Measurements from ENCODE around the gene PLOD3. TPM values are rescaled to one million over a fixed set of nuclear protein-coding genes. Genes with fewer than 3 reads are reported as not detected.

PLOD3 gene
- total and polyA plus RNA-seq, 4 donors: 38.9 to 104 (median 58.2) TPM

- DNase-seq (no peak), ATAC-seq (ENCODE audit: insufficient read depth, low FRiP score) (no peak)
- Histone ChIP-seq H3K36me3 (ENCODE audit: control insufficient read depth in 4 of 4, insufficient read depth in 4 of 4, low read length in 4 of 4) (peaks cover 0 to 6% (median 3%) of the 10 kb centered on the region in 4 donors), H3K27ac (ENCODE audit: low read depth in 1 of 2, low read length in 1 of 2) (no peak overlapping the region), H3K9ac (ENCODE audit: insufficient read depth in 1 of 2, low read length in 2 of 2) (no peak overlapping the region), H3K9me3 (ENCODE audit: control insufficient read depth in 4 of 4, insufficient read depth in 3 of 4, low read length in 3 of 4) (no peaks in the 10 kb centered on the region), H3K27me3 (ENCODE audit: control insufficient read depth in 3 of 3, insufficient read depth in 3 of 3, low read length in 2 of 3) (no peaks in the 10 kb centered on the region), H3K4me3 (no peak overlapping the region), H3K4me1 (ENCODE audit: control insufficient read depth in 5 of 5, insufficient read depth in 5 of 5, low read length in 5 of 5) (peaks cover 2 to 12% (median 11%) of the 10 kb centered on the region in 5 donors)
- TF ChIP-seq CTCF (IDR thresholded peaks at IDR 0.05; ENCODE audit: control extremely low read depth, extremely low read depth): no peak
- 92 to 94% methylated on average over 3 of the region's 3 CpGs for WGBS, 2 donors
Measured at GRCh38 chr7:101250324-101250723, 32.9 kb upstream of the PLOD3 start.

DNA sequence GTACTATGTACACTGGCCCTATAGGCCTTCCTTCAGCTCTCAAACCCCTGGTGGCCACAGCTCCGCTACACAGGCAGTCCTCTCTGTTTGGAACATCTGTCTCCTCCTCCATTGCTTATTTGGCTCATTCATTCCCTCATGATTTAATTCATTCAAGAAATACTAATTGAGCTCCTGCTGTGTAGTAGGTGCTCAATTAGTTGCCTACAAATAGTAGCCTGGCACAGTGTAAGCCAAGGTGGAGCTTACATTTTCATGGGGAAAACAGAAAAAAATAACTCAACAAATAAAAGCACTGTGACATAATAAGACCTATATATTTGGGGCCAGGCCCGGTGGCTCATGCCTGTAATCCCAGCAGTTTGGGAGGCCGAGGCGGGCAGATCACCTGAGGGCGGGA is 30.9 kb upstream of the PLOD3 start:
- H3K9ac ChIP-seq (ENCODE audit: insufficient read depth in 1 of 2, low read length in 2 of 2): no peak overlapping the region
- no peak for ATAC-seq (ENCODE audit: insufficient read depth, low FRiP score)

DNA sequence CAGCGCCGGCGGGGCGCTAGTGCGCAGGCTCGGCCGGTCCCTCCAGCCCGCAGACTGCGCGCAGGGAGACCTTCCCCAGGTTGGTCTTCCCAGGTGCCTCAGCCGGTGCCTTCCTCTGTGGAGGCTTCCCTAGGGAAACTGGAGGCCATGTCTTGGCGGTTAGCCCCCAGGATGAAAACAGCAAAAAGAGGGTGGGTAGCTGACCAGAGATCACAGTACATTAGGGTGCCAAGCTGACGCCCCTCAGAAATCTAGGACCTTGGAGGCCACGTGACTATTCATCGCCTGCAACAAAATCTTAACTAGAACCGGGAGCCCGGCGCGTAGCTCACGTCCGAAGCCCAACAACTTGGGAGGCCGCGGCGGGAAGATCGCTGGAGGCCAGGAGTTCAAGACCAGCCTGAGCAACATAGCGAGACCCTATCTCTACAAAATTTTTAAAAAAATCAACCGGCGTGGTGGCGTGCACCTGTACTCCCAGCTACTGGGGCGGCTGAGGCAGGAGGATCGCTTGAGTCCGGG is 27.8 kb upstream of the PLOD3 start:
- Histone ChIP-seq H3K27ac (ENCODE audit: low read depth in 1 of 2, low read length in 1 of 2) (peak overlapping the region; percentile 93 to 95), H3K27me3 (ENCODE audit: control insufficient read depth in 3 of 3, insufficient read depth in 3 of 3, low read length in 2 of 3) (no peaks in the 10 kb centered on the region), H3K9ac (ENCODE audit: insufficient read depth in 1 of 2, low read length in 2 of 2) (no peak overlapping the region), H3K4me3 (peak overlapping the region; percentile 68), H3K9me3 (ENCODE audit: control insufficient read depth in 4 of 4, insufficient read depth in 3 of 4, low read length in 3 of 4) (no peaks in the 10 kb centered on the region), H3K4me1 (ENCODE audit: control insufficient read depth in 5 of 5, insufficient read depth in 5 of 5, low read length in 5 of 5) (peaks cover 6 to 18% (median 11%) of the 10 kb centered on the region in 5 donors), H3K36me3 (ENCODE audit: control insufficient read depth in 4 of 4, insufficient read depth in 4 of 4, low read length in 4 of 4) (peaks cover 0 to 14% (median 7%) of the 10 kb centered on the region in 4 donors)
- TF ChIP-seq CTCF (IDR thresholded peaks at IDR 0.05; ENCODE audit: control extremely low read depth, extremely low read depth): no peak
- ATAC-seq (ENCODE audit: insufficient read depth, low FRiP score) (no peak), DNase-seq (no peak)
- 28% methylated on average over 28 to 32 of the region's 32 CpGs for WGBS, 2 donors

More for the DNA sequence above, 30.9 kb upstream of the PLOD3 start:
- Histone ChIP-seq H3K4me3 (no peak overlapping the region), H3K9me3 (ENCODE audit: control insufficient read depth in 4 of 4, insufficient read depth in 3 of 4, low read length in 3 of 4) (no peaks in the 10 kb centered on the region), H3K4me1 (ENCODE audit: control insufficient read depth in 5 of 5, insufficient read depth in 5 of 5, low read length in 5 of 5) (peaks cover 8 to 23% (median 17%) of the 10 kb centered on the region in 5 donors), H3K27ac (ENCODE audit: low read depth in 1 of 2, low read length in 1 of 2) (no peak overlapping the region), H3K27me3 (ENCODE audit: control insufficient read depth in 3 of 3, insufficient read depth in 3 of 3, low read length in 2 of 3) (no peaks in the 10 kb centered on the region), H3K36me3 (ENCODE audit: control insufficient read depth in 4 of 4, insufficient read depth in 4 of 4, low read length in 4 of 4) (peaks cover 0 to 6% (median 6%) of the 10 kb centered on the region in 4 donors)
- DNase-seq: no peak
- WGBS, 2 donors: 95 to 98% methylated on average over 5 of the region's 5 CpGs
- TF ChIP-seq CTCF (IDR thresholded peaks at IDR 0.05; ENCODE audit: control extremely low read depth, extremely low read depth): no peak

Data from lung (tissue), 12 donors.